K562 (cell line): ENCODE data around the gene SPATA17.

Experiments used
- CREB1 ChIP-seq, 2 experiments: sonication (generic) in 1 of 2; formaldehyde crosslinking in 1 of 2; IDR thresholded peaks; 2 replicates each; pipeline versions ENCODE4 v1.6.1 to v1.8.0; 2012 to 2022; ENCODE audit warnings: inconsistent platforms in 1 of 2, mild to moderate bottlenecking in 1 of 2, missing genetic modification reagents in 1 of 2, moderate library complexity in 1 of 2
- EP300 ChIP-seq: IDR thresholded peaks from 2 replicates; pipeline ENCODE4 v1.6.1; 2012; ENCODE audit warnings: low read length, improper control_type of control experiment
- FOXM1 ChIP-seq, 2 experiments: fragments of 450-650 bp in 1 of 2; sonication (generic) in 1 of 2; formaldehyde crosslinking in 1 of 2; IDR thresholded peaks; 2 replicates each; pipeline versions ENCODE4 v1.6.1 to v1.9.0; 2017 to 2022; ENCODE audit warnings: low read depth in 2 of 2, mild to moderate bottlenecking in 2 of 2, missing genetic modification reagents in 1 of 2, moderate library complexity in 1 of 2
- HDAC8 ChIP-seq: fragments of 450-650 bp; IDR thresholded peaks from 2 replicates; pipeline ENCODE4 v1.6.1; 2016; ENCODE audit warnings: mild to moderate bottlenecking, missing genetic modification characterization, moderate library complexity, missing compliant biosample characterization
- MAFK ChIP-seq: IDR thresholded peaks from 2 replicates; pipeline ENCODE4 v1.6.1; 2011; ENCODE audit warnings: low read length, improper control_type of control experiment
- MYNN ChIP-seq, 2 experiments: sonication (generic); formaldehyde crosslinking in 1 of 2; IDR thresholded peaks; 2 replicates each; pipeline versions ENCODE4 v1.5.0 to v1.6.1; 2016 to 2020; ENCODE audit warnings: antibody characterized with exemption in 1 of 2, missing genetic modification reagents in 1 of 2
- PHF21A ChIP-seq: fragments of 450-650 bp; IDR thresholded peaks from 2 replicates; pipeline ENCODE4 v1.6.1; 2017; ENCODE audit warnings: low read depth, borderline replicate concordance
- POLR2A ChIP-seq: fragments of 450-650 bp; conservative IDR thresholded peaks from 2 replicates; pipeline ENCODE4 v1.6.1; 2016
- SMARCE1 ChIP-seq: fragments of 450-650 bp; IDR thresholded peaks from 2 replicates; pipeline ENCODE4 v1.7.1; 2016; ENCODE audit warnings: mild to moderate bottlenecking
- SREBF2 ChIP-seq: sonication (generic); formaldehyde crosslinking; IDR thresholded peaks from 2 replicates; pipeline ENCODE4 v1.4.0; 2020; ENCODE audit warnings: mild to moderate bottlenecking, missing genetic modification reagents
- ZFP36 ChIP-seq: fragments of 150-350 bp; IDR thresholded peaks from 2 replicates; pipeline ENCODE4 v1.6.1; 2018; ENCODE audit warnings: low read length, low read depth; ENCODE audit not compliant: partially characterized antibody
- TF ChIP-seq, protein P1 (sequence below): sonication (generic); formaldehyde crosslinking; IDR thresholded peaks from 2 replicates; pipeline ENCODE4 v1.8.1; 2023; ENCODE audit warnings: mild to moderate bottlenecking, missing genetic modification reagents
- TF ChIP-seq, protein P2 (sequence below), 3 experiments: IDR thresholded peaks in 2 of 3; conservative IDR thresholded peaks in 1 of 3; 2 replicates each; pipeline ENCODE4 v1.5.1; 2011 to 2012; ENCODE audit warnings: low read length in 3 of 3, mild to moderate bottlenecking in 3 of 3, control low read depth in 2 of 3, improper control_type of control experiment in 1 of 3, inconsistent platforms in 1 of 3, low read depth in 1 of 3, mixed read lengths in 1 of 3, moderate library complexity in 1 of 3; ENCODE audit not compliant: insufficient read depth in 2 of 3
- TF ChIP-seq, protein P3 (sequence below): sonication (generic); formaldehyde crosslinking; IDR thresholded peaks from 2 replicates; pipeline ENCODE4 v1.8.1; 2022; ENCODE audit warnings: missing genetic modification reagents

DNA sequence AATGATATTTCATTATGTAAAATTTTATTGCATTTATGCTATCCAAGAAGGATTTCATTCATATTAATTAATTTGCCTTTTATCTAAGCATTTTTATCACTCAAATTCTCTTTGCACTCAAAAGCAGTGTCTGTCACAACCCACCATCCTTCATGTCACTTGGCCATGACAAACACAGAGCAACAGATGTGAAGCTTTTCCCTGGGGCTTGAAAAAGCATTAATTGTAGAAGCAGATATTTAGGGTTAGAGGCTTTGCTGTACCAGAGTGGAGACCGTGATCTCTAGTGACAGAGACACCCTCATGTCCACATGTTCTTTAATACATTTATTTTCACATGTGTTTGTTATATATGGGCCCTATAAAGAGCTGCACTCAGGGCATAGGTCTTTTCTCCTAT lies 230.5 kb downstream of the SPATA17 start:
- TF ChIP-seq, protein P1, sequence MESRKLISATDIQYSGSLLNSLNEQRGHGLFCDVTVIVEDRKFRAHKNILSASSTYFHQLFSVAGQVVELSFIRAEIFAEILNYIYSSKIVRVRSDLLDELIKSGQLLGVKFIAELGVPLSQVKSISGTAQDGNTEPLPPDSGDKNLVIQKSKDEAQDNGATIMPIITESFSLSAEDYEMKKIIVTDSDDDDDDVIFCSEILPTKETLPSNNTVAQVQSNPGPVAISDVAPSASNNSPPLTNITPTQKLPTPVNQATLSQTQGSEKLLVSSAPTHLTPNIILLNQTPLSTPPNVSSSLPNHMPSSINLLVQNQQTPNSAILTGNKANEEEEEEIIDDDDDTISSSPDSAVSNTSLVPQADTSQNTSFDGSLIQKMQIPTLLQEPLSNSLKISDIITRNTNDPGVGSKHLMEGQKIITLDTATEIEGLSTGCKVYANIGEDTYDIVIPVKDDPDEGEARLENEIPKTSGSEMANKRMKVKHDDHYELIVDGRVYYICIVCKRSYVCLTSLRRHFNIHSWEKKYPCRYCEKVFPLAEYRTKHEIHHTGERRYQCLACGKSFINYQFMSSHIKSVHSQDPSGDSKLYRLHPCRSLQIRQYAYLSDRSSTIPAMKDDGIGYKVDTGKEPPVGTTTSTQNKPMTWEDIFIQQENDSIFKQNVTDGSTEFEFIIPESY = no peak
- no peak for TF ChIP-seq EP300
- TF ChIP-seq ZFP36 = no peak
- TF ChIP-seq SMARCE1 = no peak
- TF ChIP-seq PHF21A = no peak
- no peak for TF ChIP-seq MYNN (IDR thresholded peaks at IDR 0.05)
- TF ChIP-seq MYNN (CRISPR knock-in tag; IDR thresholded peaks at IDR 0.05) = no peak
- TF ChIP-seq, protein P2, sequence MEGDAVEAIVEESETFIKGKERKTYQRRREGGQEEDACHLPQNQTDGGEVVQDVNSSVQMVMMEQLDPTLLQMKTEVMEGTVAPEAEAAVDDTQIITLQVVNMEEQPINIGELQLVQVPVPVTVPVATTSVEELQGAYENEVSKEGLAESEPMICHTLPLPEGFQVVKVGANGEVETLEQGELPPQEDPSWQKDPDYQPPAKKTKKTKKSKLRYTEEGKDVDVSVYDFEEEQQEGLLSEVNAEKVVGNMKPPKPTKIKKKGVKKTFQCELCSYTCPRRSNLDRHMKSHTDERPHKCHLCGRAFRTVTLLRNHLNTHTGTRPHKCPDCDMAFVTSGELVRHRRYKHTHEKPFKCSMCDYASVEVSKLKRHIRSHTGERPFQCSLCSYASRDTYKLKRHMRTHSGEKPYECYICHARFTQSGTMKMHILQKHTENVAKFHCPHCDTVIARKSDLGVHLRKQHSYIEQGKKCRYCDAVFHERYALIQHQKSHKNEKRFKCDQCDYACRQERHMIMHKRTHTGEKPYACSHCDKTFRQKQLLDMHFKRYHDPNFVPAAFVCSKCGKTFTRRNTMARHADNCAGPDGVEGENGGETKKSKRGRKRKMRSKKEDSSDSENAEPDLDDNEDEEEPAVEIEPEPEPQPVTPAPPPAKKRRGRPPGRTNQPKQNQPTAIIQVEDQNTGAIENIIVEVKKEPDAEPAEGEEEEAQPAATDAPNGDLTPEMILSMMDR (IDR thresholded peaks at IDR 0.05 in 2 of 3, conservative IDR thresholded peaks at IDR 0.05 in 1 of 3; ENCODE audit: insufficient read depth in 2 of 3, low read depth in 1 of 3, low read length in 3 of 3) = no peak
- TF ChIP-seq FOXM1 (IDR thresholded peaks at IDR 0.05; ENCODE audit: low read depth) = no peak
- TF ChIP-seq FOXM1 (CRISPR knock-in tag; IDR thresholded peaks at IDR 0.05; ENCODE audit: low read depth) = no peak
- TF ChIP-seq POLR2A = no peak
- no peak for TF ChIP-seq SREBF2 (CRISPR knock-in tag)
- TF ChIP-seq CREB1 (IDR thresholded peaks at IDR 0.05) = no peak
- no peak for TF ChIP-seq CREB1 (CRISPR knock-in tag; IDR thresholded peaks at IDR 0.05)
- no peak for TF ChIP-seq HDAC8 (tag)
- TF ChIP-seq MAFK = no peak
- TF ChIP-seq, protein P3, sequence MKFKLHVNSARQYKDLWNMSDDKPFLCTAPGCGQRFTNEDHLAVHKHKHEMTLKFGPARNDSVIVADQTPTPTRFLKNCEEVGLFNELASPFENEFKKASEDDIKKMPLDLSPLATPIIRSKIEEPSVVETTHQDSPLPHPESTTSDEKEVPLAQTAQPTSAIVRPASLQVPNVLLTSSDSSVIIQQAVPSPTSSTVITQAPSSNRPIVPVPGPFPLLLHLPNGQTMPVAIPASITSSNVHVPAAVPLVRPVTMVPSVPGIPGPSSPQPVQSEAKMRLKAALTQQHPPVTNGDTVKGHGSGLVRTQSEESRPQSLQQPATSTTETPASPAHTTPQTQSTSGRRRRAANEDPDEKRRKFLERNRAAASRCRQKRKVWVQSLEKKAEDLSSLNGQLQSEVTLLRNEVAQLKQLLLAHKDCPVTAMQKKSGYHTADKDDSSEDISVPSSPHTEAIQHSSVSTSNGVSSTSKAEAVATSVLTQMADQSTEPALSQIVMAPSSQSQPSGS (CRISPR knock-in tag) = no peak
